ENCODE data around the gene AUTS2.
"Not testable (repeated sequence)": the region's sequence is repeated elsewhere in the genome, so short reads cannot be mapped to it uniquely, and the experiment has no call there.

The AUTS2 gene

DNA sequence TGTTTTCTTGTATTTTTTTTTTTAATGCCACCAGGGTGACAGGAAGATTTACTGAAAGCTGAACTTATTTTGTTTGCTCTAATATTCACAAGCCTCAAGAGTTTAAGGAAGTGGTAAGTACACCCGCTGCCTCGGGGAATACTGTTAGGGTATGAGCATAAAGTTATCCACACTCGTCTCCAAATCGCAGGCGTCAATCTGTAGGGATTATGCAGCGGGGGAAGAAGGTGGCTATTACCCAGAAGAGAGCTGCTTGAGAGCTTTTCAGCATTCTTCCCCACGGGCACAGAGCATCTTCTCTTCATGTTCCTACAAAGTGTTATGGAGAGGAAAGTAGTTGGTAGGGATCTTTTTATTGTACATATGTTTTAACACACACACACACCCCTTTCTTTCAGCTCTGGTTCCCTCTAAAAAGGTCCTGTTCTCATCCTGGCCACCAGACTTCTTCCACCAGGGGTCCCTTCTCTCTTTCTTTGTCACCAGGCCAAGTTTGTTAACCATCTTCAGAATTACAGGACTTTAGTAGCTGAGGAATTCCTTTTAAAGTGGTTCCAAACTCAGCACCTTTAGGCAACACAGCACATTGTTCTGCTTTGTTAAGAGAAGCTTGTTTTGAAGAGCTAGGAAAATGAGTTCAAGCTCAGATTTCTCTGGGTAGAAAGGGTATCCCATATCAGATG lies 1122.1 kb downstream of the AUTS2 start:
- DNase-seq (ENCODE audit: low spot score), result no peak

DNA sequence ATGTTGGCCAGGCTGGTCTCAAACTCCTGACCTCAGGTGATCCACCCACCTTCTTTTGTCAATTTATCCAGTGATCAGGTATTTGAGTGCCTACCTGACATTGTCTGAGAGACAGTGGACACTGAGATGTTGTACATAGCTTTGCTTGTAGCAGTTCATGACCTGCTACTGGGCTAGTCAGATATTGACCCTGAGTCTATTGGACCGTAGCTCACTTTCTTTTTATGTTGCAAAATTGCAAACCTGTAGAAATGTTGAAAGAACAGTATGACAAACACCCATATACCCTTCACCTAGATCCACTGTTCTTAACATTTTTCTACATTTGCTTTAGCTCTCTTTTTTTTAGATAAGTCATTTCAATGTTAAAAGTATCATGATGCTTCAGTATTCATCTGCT lies 1123.2 kb downstream of the AUTS2 start:
- no peak for DNase-seq (ENCODE audit: low spot score)

DNA sequence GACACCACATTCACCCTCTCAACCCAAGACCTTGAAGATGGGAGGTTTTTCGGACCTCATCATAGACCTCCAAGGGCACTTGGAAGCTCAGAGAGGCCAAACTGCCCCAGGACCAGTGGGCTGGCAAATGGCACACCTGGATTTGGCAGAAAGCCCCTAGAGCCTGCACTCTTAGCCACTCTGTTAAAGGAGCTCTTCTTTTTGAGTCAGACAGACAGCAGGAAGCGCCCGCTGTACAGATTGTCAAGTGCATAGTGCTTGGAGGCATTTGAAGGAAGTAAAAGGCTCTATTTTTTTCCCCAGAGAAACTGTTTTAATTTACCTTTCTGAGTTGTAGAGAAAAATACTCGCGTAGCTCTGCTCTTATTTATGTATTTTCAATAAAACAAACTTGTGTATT lies 1125.1 kb downstream of the AUTS2 start:
- no peak for DNase-seq (ENCODE audit: low spot score)

DNA sequence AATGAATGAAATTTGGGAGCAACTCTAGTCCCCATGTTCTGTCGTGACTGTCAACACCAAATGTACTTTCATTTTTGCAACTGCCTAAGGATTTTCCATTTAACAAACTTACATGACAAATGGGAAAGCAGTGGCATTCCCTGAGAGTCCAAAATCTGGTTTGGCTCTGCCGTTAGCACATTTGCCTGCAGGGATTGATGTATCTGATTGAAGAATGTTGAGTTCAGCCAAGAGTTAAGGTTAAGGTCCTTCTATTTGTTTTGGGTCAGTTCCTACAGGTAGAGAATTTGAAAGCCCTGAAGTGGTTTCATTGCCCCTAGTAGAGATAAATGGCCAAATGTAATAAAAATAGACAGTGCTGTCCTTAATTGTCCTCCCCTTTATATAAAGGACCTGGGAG lies 1127.2 kb downstream of the AUTS2 start:
- DNase-seq (ENCODE audit: low spot score), result no peak

DNA sequence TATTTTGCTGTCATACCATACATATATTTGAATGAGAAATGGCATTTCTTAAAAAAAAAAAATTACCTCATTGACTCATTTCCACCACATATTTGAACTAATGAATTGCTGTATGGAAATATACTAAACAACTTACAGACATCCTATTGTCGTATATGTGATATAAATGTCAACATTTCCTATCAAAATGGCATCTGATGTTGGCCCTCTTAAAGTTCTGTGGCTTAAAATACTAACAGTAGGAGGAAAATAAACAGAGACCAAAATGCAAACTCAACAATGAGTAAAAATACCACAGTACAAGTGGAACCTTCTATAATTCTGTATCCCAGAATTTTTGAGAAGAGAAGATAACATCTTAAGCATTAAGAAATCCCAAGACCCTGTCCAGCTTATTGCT lies 1128.0 kb downstream of the AUTS2 start:
- DNase-seq (ENCODE audit: low spot score), result no peak

DNA sequence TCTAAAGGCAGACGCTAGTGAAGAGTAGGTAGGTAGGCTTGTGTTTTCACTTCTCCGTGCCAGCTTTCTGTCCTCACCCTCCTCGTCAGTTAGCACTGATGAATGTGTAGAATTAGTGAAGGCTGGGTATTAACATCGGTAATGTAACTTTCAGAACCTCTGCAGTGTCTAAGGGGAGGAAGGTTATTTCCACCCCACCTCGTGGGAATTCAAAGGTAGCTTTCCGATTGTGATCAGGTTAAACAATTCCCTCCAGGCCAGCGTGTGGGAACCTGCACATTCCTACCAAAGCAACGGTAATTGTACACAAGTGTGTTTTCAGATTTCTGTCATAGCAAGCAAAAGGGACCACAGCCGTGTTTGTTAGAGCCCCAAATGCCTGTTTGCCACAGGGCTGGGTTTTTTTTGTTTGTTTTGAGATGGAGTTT lies 1128.7 kb downstream of the AUTS2 start:
- no peak for DNase-seq (ENCODE audit: low spot score)

DNA sequence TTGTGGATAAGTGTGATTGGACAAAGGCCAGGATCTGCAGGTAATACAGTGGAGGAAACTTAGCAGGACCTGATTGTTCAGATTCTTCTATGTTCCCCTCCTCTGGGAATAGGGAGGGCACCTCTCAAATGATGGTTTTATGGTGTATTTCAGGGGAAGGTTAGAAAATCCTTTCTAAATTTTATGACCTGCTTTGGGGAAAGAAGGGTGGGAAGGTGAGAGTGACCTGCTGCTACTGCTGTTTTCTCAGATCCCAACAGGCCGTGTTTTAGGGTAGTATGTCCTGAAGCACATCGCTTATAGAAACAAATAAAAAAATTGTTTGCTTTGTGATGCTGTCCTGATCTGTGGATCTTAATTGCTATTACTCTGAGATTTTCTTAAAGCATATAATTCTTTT lies 1129.6 kb downstream of the AUTS2 start:
- no peak for DNase-seq (ENCODE audit: low spot score)

DNA sequence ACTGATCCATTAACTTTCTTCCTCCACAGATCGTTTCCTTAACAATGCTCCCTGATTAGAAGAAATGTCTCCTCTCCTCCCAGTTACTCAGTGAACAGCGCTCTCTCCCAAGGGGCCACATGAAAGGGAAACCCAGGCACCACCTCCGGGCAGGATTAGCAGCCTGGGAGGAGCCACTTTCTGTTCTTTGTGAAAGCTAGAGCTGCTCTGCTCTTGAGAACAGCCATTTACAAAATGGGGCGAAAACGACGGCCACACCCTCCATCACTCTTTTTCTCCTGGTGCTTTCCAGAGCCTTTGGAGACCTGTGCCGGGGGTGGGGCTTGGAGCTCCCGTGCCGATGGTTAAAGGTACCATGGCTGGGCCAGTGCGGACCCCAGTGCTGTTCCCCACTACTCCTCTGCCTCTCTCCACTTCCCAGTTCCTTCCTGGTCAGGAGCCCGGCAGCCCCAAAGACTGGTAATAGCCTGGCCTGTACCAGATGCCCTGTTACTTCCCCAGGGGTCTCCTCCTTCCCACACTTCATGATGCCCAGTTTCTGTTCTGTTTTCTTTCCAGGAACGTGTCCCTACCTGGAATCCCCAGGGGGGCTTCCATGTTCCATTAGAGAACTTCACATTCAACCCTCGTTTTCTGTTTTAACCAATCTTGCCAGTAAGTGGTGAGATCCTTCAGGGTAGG lies 1130.7 kb downstream of the AUTS2 start:
- no peak for DNase-seq (ENCODE audit: low spot score)

DNA sequence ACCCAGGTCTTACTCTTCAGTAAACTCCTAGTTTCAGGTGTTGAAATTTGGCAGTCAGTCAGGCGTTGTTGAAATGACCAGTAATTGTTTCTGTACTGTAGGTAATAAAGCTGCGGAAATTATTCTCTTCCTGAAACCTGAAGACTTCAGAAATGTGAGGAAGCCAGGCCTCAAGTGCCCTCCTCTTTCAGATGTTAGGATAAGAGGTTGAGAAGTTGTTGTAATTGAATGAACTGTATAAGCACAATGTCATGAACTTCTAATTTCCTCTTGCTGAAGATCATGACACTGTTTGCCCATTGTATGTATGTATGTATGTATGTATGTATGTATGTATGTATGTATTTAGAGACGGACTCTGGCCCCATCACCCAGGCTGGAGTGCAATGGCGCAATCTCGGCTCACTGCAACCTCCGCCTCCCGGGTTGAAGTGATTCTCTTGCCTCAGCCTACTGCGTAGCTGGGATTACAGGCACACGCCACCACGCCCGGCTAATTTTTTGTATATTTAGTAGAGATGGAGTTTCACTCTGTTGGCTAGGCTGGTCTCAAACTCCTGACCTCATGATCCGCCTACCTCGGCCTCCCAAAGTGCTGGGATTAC lies 1131.4 kb downstream of the AUTS2 start:
- DNase-seq (ENCODE audit: low spot score), result not testable (repeated sequence)

DNA sequence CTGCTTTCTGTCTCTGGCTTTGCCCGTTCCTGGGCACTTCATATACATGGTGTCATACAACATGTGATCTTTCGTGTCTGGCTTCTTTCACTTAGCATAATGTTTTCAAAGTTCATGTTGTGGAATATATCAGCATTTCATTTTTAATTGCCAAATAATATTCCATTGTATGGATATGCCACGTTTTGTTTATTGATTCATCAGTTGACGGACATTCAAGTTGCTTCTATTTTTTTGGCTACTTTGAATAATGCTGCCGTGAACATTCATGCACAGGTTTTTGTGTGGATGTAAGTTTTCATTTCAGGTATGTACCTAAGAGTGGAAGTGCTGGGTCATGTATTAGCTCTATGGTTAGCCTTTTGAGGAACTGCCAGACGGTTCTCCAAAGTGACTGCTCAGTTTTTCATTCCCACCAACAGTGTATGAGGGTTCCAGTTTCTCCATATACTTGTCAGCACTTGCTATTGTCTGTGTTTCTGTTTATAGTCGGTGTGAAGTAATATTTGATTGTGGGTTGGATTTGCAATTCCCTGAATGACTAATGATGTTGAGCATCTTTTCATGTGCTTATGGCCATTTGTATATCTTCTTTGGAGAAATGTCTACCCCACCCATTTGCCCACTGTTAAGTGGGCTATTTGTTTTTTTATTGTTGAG lies 1132.3 kb downstream of the AUTS2 start:
- no peak for DNase-seq (ENCODE audit: low spot score)

DNA sequence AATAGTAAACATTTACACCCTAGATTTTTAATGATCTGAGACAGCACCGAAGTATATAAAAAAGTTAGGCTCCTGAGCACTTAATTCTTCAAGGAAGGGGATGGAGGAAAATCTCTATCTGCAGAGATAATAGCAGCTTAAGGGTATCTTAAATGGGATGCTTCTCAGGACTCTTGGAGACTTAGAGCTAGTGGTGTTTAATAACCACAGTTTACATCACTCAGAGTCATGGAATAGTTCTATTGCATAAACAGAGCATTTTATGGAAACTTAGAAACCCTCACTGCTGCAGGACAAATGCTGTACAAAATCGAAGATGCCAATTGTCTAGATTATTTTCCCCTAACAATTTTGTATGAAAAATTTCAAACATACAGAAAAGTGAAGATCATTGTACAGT lies 1134.8 kb downstream of the AUTS2 start:
- DNase-seq (ENCODE audit: low spot score), result no peak

DNA sequence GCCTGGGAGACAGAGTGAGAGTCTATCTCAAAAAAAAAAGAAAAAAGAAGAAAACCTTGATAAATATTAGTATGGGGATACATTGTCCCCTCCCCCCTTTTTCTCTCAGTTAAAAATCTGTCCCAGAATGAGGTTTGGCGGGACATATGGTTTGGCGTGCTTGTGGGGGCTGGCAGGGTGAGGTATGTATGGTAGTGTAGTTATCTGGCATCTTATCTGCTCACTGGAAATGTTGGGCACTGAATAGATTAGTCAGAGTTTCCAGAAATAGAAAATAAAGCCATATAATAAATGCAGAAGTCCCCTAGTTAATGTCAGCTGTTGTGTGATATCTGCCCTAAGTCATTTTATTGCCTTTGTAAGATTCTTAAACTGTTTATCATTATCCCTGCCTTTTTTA lies 1136.1 kb downstream of the AUTS2 start:
- DNase-seq (ENCODE audit: low spot score), result no peak

DNA sequence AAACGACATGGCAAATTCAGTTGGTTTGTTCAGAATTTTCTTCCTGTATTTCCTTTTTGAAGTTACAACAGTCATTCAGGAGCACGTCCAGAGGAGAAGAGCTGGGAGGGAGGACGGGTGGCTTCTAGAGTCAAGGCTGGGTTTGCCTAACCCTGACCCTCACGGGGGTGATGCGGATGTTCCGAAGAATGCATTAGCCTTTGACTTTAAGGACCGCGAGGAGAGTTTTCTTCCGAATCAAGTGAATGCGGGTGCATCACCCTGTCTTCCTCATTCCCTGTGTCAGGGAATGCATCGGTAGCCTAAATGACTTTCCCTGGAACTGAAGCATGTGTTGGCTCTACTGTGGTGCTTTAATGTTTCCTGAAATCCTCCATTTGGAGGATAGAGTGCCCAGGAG lies 1137.0 kb downstream of the AUTS2 start:
- DNase-seq (ENCODE audit: low spot score), result no peak

DNA sequence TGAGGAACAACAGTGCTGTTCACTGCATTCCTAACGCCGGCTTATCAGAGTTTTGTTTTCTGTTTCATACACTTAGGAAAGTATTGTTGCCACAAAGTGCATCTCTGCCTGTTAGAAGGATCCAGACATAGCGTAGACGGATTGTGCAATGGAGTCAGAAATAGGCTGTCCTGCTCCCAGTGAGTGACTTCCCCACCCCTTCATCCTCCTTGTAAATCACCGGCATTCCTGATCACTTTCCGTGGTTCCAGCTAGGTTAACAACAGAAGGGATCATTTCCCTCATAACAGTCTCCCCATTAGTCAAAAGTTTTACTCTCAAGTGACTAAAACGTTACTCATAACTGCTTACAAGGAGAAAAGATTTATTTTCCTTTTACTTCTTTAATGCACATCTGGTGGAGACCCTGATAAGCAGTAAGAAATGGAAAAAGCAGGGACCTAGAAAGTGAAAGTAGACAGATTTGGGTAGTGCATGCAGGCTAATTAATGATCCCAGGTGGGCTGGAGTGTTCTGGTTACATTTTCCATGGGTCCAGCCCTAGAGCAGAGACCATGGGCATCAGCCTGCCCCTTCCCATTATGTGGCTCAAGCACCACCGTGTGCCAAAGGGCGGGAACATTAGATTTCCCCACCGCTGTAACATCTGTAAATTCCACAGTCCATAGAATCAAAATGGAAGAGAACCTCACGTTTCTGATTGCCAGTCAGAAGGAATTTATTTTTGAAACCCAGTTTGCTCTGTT lies 1138.6 kb downstream of the AUTS2 start:
- DNase-seq (ENCODE audit: low spot score), result no peak

DNA sequence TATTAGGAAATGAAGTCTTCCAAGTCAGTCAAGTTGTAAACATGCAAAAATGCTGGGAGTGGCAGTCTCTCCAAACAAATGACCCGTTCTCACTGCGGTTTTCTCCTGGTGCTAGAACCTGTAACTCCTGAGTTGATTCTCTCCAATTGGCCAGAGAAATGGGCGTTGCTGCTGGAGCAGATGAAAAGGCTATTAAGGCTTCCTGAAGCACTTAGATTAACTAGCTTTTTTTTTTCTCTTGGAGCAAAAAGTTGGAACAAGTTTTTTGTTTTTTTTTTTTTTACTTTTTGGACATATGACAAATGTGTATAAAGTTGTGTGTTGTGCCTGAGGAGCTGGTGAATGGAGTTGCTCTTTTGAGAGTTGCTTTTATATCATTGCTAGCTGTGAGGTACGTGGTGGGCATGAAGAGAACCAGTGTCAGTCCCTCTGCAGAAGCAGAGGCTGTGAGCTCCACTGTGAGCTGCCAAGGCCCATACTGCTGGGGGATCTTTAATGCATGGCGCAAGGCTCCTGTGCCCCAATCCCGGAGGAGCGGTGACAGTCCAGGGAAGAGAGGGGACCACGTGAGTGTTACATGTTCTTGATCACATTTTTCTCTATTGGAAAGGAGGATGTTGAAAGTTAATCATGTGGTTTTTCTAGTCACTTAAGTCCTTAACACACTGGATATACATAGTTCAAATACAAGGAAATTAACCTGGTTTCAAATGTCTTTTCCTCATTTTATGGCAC lies 1140.0 kb downstream of the AUTS2 start:
- no peak for DNase-seq (ENCODE audit: low spot score)

DNA sequence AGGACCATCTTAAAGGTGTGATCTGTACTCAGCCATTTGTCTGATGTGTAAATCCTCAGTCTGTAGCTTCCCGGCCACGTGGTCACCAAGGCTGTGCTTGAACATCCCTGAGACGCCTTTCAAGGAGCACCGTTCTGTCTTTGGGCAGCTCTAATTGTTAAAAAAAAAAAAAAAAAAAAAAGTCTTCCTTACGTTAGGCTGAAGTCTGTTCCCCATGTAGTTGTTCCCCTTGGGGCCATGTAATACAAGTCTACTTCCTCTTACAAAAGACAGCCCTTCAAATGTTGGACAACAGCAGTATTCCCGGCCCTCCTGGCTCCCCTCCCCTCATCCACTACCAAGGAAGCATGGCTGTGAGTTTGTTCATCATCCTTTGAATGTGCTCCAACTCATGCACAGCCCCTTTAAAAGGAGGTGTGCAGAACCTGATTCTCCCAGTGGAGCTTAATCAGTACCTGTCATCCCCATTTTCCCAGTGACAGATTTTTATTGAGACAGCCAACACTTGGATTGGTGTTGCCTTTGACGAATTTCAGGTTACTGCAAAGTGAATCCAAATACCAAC lies 1141.5 kb downstream of the AUTS2 start:
- no peak for DNase-seq (ENCODE audit: low spot score)

DNA sequence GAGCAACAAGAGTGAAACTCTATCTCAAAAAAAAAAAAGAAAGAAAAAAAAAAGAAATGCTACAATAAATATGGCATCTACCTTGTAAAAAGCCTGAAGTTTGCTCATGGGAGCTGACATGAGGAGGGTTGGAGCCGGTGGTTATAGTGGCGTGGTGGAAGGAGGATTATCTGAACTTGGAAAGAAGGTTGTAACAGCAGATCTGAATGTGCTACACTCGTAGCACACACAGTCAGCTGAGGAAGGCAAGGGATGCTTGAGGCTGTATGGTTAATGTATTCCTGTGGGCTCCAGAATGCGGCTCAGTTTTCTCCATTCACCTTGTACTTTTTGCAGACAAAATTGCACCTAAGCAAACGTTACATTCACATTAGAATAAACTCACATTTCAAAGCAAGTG lies 1143.4 kb downstream of the AUTS2 start:
- DNase-seq (ENCODE audit: low spot score), result no peak

DNA sequence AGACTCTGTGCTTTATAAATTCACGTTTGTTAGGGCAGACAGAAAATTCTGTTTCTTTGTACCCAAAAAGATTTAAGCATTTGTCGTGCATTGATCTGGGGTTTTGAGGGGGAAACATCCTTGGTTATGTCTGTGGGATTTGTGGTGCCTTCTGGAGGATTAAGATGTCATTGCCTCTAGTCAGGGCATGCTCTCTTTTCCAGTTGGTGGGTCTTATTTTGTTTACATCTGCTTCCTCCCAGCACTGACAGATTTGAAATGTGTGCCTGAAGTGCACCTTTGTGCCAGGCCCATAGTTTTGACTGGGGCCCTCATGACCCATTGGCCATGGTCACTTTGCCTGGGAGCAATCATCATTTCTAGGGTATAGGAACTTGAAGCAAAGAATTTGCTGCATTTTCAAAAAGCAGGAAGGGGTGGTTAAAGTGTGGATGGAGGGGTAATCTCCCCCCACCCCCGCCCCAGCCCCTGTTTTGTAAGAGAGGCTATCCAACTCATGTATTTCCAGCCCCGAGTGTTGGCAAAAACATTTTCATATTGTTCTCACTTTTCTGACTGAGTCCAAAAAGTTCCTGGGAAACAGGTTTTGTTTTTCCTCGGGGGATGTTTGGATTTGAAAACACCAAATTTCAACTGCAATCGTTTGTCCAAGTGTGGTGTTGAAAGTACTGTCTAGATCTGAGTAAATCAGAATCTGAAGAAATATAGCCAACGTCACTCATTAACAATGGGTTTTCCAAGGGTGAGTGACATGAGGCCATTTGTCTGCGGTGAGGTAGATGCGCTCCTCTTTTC lies 1145.5 kb downstream of the AUTS2 start:
- DNase-seq (ENCODE audit: low spot score), result no peak

DNA sequence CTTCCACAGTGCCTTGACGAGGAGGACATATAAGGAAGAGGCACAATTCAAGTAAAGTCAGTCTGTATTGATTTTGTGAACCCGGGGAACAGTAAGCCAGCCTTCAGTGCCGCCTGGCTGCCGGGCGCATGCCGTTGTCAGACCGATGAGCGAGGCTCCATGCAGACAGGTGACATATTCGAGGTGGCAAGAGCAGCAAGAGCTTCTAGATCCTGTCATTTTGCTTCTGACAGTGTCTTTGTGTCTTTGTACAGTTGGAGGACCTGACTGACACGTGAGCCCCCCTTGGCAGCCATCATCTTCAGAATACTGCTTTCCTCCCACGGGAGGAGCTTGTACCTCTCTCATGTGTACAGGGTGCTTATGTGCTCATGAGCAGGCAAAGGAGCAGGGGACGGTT lies 1146.2 kb downstream of the AUTS2 start:
- DNase-seq (ENCODE audit: low spot score), result no peak

DNA sequence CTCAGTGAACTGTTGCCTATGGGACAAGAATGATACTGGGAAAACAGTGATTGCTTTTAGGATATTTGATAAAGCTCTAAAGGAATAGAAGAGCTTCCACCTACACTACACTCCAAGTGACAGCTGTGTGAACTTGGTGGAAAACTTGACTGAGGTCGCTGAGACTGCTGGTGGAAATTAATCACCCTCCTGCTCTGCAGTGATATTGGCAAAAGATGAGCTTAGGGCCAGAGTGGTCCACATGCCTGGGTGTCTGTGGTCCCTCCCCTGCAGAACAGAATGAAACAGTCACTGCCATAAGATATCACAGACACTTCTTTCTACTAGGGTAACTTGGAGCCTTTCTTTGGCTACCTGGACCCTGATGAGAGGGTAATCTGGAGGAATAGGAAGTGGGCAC lies 1151.6 kb downstream of the AUTS2 start:
- no peak for DNase-seq (ENCODE audit: low spot score)

Data from germinal center (tissue), 1 donor.